H1 (cell line): ENCODE data around the gene YWHAB. TPM values are rescaled to one million over a fixed set of nuclear protein-coding genes. Genes with fewer than 3 reads are reported as not detected.

Experiments
- CHD7 ChIP-seq: fragments of 300-600 bp; sonication (generic); IDR thresholded peaks from 2 replicates; pipeline ENCODE4 v1.7.1; 2012; ENCODE audit warnings: low read length, moderate library complexity, mild to moderate bottlenecking, inconsistent platforms; ENCODE audit not compliant: insufficient replicate concordance
- polyA plus RNA-seq, 7 experiments: library from polyadenylated mRNA; depleted of rRNA in 3 of 7; stranded (reverse) in 5 of 7; unstranded in 2 of 7; fragments of >200 nt in 5 of 7; fragments of 200-250 nt in 2 of 7; gene quantifications; 1 replicate in 5 of 7; 2 replicates in 1 of 7; 4 replicates in 1 of 7; pipeline versions ENCODE4 v1.2.1 to v1.2.3, GENCODE V29; 2011 to 2013; ENCODE audit warnings: missing spikeins in 2 of 7, mixed read lengths in 2 of 7
- total RNA-seq: library from RNA; stranded (reverse); fragmentation: NEBNext Ultra II Directional; extraction: Animal tissue kit (Norgen Biotek cat#: 25700); gene quantifications from 2 replicates; pipeline ENCODE4 v1.2.1, GENCODE V29; 2021

The YWHAB gene
- total and polyA plus RNA-seq, 2 of the 8 experiments (the other 6 are each of a cell fraction or from before 2014, with no cell fraction given), result 72.9 to 256 TPM

GRCh38 chr20:44843876-44844275, 41.6 kb upstream of the YWHAB start (continued):
- TF ChIP-seq CHD7, result no peak
